Right lobe of liver (tissue), 4 donors: Measurements from ENCODE around the gene GASK1B.

ENCODE experiments used
- CTCF ChIP-seq, 4 donors: fragments of 200-600 bp in 3 of 4; fragments of 450-650 bp in 1 of 4; IDR thresholded peaks; one replicate each; pipeline versions ENCODE4 v1.5.1 to v1.8.0; 2016 to 2022; ENCODE audit warnings: antibody characterized with exemption in 4 of 4, mild to moderate bottlenecking in 2 of 4
- POLR2A ChIP-seq: fragments of 450-650 bp; IDR thresholded peaks from one replicate; pipeline ENCODE4 v1.6.1; 2017; ENCODE audit warnings: antibody characterized with exemption, mild to moderate bottlenecking
- donor health status: DM: no; HTN: no; CAD: no.
- donor health status: DM: no; HTN: no; CAD: no.
- donor health status: DM: no; HTN: yes; CAD: no.

- TF ChIP-seq CTCF (IDR thresholded peaks at IDR 0.05), result no peak
- TF ChIP-seq POLR2A, result no peak
Measured at GRCh38 chr4:158217763-158218162, 44.9 kb upstream of the GASK1B start.
